ENCODE measurements around the gene TSC22D3. TPM values are rescaled to one million over a fixed set of nuclear protein-coding genes. Genes with fewer than 3 reads are reported as not detected.
A peak's percentile ranks its signal among the peaks of the same experiment; 100 is the strongest.

TSC22D3 gene
- total RNA-seq, 4 donors from 2014 or later = 1,744 to 2,802 (median 2,261) TPM

- no peak for DNase-seq (ENCODE audit: low spot score in 2 of 2)
Observed at GRCh38 chrX:107734646-107735045, 40.9 kb downstream of the TSC22D3 start.

GRCh38 chrX:107733686-107734085 lies 41.9 kb downstream of the TSC22D3 start:
- 54 to 67% methylated on average over 4 of the region's 4 CpGs for WGBS, 2 donors
- Histone ChIP-seq H3K9me3 (no peaks in the 10 kb centered on the region), H3K27ac (peak overlapping the region in 3 of 4 donors; percentile 8 to 97 (median 97)), H3K4me3 (no peak overlapping the region), H3K27me3 (no peaks in the 10 kb centered on the region), H3K4me1 (peaks cover 0 to 85% (median 18%) of the 10 kb centered on the region in 4 donors), H3K36me3 (no peaks in the 10 kb centered on the region)
- DNase-seq (ENCODE audit: low spot score in 2 of 2) = no peak
- no peak for TF ChIP-seq EP300 (IDR thresholded peaks at IDR 0.05)
- TF ChIP-seq POLR2A (IDR thresholded peaks at IDR 0.05) = no peak
- TF ChIP-seq CTCF (IDR thresholded peaks at IDR 0.05) = no peak

More at GRCh38 chrX:107734646-107735045, 40.9 kb downstream of the TSC22D3 start:
- Histone ChIP-seq H3K36me3 (no peaks in the 10 kb centered on the region), H3K27ac (peak overlapping the region in 3 of 4 donors; percentile 8 to 97 (median 97)), H3K4me1 (peaks cover 0 to 85% (median 18%) of the 10 kb centered on the region in 4 donors), H3K4me3 (no peak overlapping the region), H3K9me3 (no peaks in the 10 kb centered on the region), H3K27me3 (no peaks in the 10 kb centered on the region)
- 70 to 71% methylated on average over 3 of the region's 3 CpGs for WGBS, 2 donors
- TF ChIP-seq EP300 (IDR thresholded peaks at IDR 0.05) (no peak), CTCF (IDR thresholded peaks at IDR 0.05) (no peak), POLR2A (IDR thresholded peaks at IDR 0.05) (no peak)

- Histone ChIP-seq H3K27me3 (no peaks in the 10 kb centered on the region), H3K4me3 (no peak overlapping the region), H3K4me1 (peaks cover 0 to 84% (median 16%) of the 10 kb centered on the region in 4 donors), H3K36me3 (no peaks in the 10 kb centered on the region), H3K27ac (peak overlapping the region; percentile 56 to 97 (median 72)), H3K9me3 (no peaks in the 10 kb centered on the region)
- peak; percentile 72 to 74 for DNase-seq (ENCODE audit: low spot score in 2 of 2)
- 8 to 27% methylated on average over 6 to 7 of the region's 7 CpGs for WGBS, 2 donors
- TF ChIP-seq CTCF (IDR thresholded peaks at IDR 0.05) = no peak
- TF ChIP-seq POLR2A (IDR thresholded peaks at IDR 0.05) = peak in 1 of 2 donors; percentile 43
- peak in 1 of 2 donors; percentile 80 for TF ChIP-seq EP300 (IDR thresholded peaks at IDR 0.05)
Observed at GRCh38 chrX:107731831-107732502, 43.6 kb downstream of the TSC22D3 start.

- Histone ChIP-seq H3K36me3 (no peaks in the 10 kb centered on the region), H3K4me1 (peaks cover 0 to 87% (median 21%) of the 10 kb centered on the region in 4 donors), H3K9me3 (no peaks in the 10 kb centered on the region), H3K4me3 (no peak overlapping the region), H3K27me3 (no peaks in the 10 kb centered on the region), H3K27ac (peak overlapping the region; percentile 56 to 97 (median 72))
- 68 to 69% methylated on average over 9 of the region's 9 CpGs for WGBS, 2 donors
- TF ChIP-seq CTCF (IDR thresholded peaks at IDR 0.05) (no peak), EP300 (IDR thresholded peaks at IDR 0.05) (no peak), POLR2A (IDR thresholded peaks at IDR 0.05) (no peak)
- DNase-seq (ENCODE audit: low spot score in 2 of 2) = no peak
Observed at GRCh38 chrX:107730991-107731766, 44.4 kb downstream of the TSC22D3 start.

GRCh38 chrX:107730298-107730655 lies 45.3 kb downstream of the TSC22D3 start:
- peak overlapping the region in 3 of 4 donors; percentile 59 to 97 (median 81) for H3K27ac ChIP-seq
- no peak for DNase-seq (ENCODE audit: low spot score in 2 of 2)
- peaks cover 0 to 96% (median 22%) of the 10 kb centered on the region in 4 donors for H3K4me1 ChIP-seq
- no peak overlapping the region for H3K4me3 ChIP-seq
- H3K9me3 ChIP-seq = no peaks in the 10 kb centered on the region
- H3K27me3 ChIP-seq = no peaks in the 10 kb centered on the region
- TF ChIP-seq EP300 (IDR thresholded peaks at IDR 0.05) = no peak
- TF ChIP-seq POLR2A (IDR thresholded peaks at IDR 0.05) = no peak
- TF ChIP-seq CTCF (IDR thresholded peaks at IDR 0.05) = no peak
- whole genome bisulfite sequencing, 2 donors = 13 to 50% methylated on average over 1 of the region's 1 CpG
- H3K36me3 ChIP-seq = no peaks in the 10 kb centered on the region

Measured in tibial nerve (tissue), 4 donors.